ENCODE results near the gene GGT5.

The GGT5 gene

GRCh38 chr22:24233816-24234215 lies 11.1 kb downstream of the GGT5 start:
- in situ Hi-C loops (cut with MboI; ENCODE audit: low sequenced_read_pairs): no loop called here

DNA sequence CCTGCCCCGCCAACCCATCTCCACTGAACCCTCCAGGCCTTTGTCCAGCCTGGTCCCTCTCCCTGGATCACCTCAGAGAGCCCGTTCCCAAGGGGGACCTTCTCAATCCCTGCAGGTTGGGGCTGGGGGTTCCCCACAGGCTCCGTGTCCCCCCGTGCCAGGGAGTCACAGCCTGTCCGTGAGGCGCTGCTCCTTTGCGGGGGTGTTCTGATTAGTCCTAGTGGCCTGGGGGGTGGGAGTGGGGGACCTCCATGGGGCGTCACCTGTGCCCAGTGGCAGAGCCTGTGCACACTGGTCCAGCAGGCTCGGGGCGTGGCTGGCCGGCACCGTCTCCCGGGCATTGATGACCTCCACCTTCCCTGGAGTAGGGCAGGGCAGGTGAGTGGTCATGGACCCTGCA lies 11.6 kb downstream of the GGT5 start:
- in situ Hi-C loops (cut with MboI; ENCODE audit: low sequenced_read_pairs): no loop called here

DNA sequence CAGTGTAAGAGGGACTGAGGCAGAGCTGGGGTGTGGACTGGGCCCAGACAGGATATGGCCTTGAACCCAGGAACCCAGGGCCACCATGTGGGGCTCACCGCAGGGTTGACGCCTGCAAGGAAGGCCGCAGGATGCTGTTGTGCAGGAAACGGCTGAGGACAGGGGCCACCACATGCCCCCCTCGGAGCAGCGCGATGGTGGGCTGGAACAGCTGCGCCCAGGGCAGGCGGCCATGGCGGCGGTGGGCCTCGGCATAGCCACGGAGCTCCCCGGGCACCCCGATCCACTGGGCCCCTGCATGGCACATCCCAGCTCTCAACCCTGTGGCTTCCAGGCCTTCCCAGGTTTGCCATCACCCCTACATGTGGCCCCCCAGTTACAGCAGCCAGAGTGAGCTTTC lies 12.2 kb downstream of the GGT5 start:
- in situ Hi-C loops (cut with MboI; ENCODE audit: low sequenced_read_pairs): no loop called here

- in situ Hi-C loops (cut with MboI; ENCODE audit: low sequenced_read_pairs): no loop called here
These were observed 12.8 kb downstream of the GGT5 start for GRCh38 chr22:24232124-24232523.

GRCh38 chr22:24231706-24232105 lies 13.2 kb downstream of the GGT5 start:
- in situ Hi-C loops (cut with MboI; ENCODE audit: low sequenced_read_pairs): no loop called here

DNA sequence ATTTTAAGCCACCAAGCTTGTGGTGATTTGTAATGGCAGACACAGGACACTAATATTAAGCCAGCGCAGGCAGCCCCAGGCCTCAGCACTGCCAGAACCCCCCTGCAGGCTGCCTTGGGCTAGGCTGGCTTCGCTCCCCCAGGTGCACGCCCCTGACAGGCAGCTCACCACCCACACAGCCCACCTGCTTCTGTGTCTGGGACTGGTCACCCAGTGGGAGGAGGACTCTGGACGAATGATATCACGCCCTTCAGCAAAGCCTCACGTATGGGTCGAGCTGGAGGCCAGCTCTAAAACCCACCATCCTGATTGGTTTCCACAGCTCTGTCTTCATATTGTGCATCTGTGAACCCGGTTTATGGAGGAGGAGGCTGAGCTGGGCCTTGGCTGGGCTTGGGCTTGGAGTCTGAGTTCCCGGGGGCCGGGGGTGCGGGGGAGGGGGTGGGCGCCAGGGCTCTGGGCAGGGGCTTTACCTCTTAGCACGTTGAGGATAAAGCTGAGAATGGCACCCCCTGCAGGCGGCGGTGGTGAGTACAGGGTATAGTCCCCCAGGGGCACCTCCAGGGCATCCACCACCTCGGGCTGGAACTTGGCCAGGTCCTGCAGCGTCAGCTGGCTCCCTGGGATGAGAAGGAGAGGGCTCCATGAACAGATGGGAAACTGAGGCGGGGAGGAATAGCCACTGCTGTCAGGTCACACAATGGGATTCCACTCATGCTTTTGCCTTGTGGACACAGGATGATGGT lies 13.8 kb downstream of the GGT5 start:
- in situ Hi-C loops (cut with MboI; ENCODE audit: low sequenced_read_pairs): no loop called here

DNA sequence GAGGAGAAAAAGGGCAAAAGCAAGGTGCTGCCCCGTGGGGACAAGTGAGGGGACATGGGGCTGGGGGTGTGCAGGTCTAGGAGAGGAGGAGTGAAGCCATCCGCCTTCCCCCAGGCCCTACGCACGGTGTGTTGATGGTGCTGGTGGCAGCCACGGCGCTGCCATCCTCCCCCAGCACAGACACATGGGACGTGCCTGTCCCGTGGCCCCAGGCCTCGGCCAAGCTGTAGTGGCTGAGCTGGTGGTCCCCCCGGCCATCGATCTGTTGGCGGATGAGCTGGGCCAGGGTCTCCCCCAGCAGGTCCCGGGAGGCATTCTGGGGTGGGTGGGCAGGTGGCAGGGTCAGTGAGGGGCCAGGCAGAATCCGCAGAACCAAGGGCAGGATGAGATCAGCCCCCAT lies 18.9 kb downstream of the GGT5 start:
- in situ Hi-C loops (cut with MboI; ENCODE audit: low sequenced_read_pairs): no loop called here

GRCh38 chr22:24225044-24225601 lies 19.8 kb downstream of the GGT5 start:
- in situ Hi-C loops (cut with MboI; ENCODE audit: low sequenced_read_pairs): no loop called here

- in situ Hi-C loops (cut with MboI; ENCODE audit: low sequenced_read_pairs): loop anchor here (25.0 kb wide), 1 partner anchor 663 kb away; no protein-coding TSS in a partner anchor
These were observed 20.4 kb downstream of the GGT5 start for GRCh38 chr22:24224468-24224867.

DNA sequence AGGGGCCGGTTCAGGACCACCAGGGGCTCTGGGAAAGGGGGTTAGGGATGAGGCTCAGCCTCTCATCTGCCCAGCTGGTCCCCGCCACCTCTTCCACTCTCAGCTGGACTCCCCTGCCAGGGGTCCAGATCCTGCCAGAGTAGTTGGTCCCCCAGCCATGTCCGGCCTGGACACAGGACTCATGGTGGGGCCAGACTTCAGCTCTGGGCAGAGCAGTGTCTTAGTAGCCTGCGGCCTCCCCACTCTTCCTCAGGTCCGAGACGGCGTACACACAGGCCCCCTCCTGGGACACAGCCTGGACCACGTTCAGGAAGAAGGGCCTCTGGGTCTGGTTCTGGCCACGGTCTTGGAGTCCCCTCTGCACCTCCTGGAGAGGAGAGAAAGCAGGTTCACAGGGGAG lies 25.1 kb downstream of the GGT5 start:
- in situ Hi-C loops (cut with MboI; ENCODE audit: low sequenced_read_pairs): loop anchor here (25.0 kb wide), 1 partner anchor 668 kb away; no protein-coding TSS in a partner anchor

DNA sequence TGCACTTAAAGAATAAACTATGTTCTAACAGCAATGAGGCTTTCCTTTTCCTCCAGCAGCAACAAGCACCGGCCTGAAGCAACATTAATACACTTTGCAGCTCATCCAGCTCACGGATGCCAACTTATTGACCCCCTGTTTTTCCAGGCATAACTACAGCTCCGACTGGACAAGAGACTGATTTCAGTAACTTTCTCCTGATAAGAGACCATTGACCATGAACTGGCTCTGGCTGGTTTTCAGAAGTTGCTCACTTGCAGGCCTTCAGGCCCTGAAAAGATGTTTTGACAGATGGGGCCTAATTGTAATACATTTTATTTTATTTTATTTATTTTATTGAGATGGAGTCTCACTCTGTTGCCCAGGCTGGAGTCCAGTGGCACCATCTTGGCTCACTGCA lies 27.5 kb downstream of the GGT5 start:
- in situ Hi-C loops (cut with MboI; ENCODE audit: low sequenced_read_pairs): loop anchor here (25.0 kb wide), 1 partner anchor 670 kb away; no protein-coding TSS in a partner anchor

DNA sequence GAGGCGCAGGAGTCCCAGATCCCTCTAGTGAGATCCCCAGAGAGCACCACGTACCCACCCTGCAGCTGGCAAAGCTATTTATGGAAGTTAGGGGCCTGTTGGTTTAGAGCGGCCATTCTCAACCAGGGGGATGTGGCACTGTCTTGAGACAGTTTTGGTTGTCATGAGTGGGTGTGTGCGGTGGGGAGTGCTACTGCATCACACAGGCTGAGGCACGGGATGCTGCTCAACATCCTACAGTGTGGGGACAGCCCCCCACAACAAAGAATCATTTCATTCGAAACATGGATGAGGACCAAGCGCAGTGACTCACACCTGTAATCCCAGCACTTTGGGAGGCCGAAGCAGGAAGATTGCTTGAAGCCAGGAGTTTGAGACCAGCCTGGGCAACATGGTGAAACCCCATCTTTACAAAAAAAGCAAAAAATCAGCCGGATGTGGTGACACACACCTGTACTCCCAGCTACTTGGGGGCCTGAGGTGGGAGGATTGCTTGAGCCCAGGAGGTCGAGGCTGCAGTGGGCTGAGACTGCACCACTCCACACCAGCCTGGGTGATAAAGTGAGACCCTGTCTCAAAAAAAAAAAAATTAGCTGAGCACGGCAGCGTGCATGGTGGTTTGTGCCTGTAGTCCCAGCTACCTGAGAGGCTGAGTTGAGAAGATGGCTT lies 28.2 kb downstream of the GGT5 start:
- in situ Hi-C loops (cut with MboI; ENCODE audit: low sequenced_read_pairs): loop anchor here (25.0 kb wide), 1 partner anchor 671 kb away; no protein-coding TSS in a partner anchor

DNA sequence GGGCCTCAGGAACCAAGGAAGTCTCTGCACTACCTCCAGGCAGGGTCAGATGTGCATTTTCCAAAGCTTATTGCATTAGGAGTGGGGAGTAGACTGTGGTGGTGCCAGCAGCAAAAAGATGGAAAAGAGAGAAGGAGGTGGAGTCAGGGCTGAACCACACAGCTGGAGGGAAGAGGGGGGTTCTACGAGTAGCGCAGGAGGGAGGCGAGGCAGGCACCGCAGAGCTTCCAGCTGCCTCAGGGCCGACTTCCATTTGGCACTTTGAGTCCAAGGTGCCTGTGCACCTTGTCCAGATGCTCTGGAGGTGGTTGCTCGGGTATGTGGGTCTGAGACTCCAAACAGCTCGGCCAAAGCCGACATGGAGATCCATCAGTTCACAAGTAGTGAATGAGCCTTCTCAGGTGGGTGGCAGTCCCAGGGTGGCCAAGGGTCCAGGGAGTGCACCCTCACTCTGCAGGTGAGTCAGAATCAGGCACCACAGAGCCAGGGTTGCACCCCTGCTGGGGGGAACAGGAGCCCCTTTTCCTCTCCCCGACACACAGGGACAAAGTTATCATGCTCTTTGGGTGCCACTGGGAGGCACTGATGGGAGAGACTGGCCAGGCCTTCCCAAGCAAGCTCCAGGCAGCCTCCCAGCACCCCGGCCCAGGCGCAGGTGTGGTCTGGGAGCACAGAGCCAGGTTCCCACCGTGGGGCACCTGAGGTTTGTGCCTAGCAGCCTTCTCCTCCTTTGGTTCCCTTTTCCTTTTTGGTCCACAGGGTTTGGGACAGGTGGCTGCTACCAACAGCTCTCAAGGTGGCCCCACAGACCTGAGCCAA lies 30.2 kb downstream of the GGT5 start:
- in situ Hi-C loops (cut with MboI; ENCODE audit: low sequenced_read_pairs): loop anchor here (25.0 kb wide), 1 partner anchor 673 kb away; no protein-coding TSS in a partner anchor

GRCh38 chr22:24213111-24213510 lies 31.8 kb downstream of the GGT5 start:
- in situ Hi-C loops (cut with MboI; ENCODE audit: low sequenced_read_pairs): loop anchor here (25.0 kb wide), 1 partner anchor 674 kb away; no protein-coding TSS in a partner anchor

GRCh38 chr22:24211716-24212115 lies 33.2 kb downstream of the GGT5 start:
- in situ Hi-C loops (cut with MboI; ENCODE audit: low sequenced_read_pairs): loop anchor here (25.0 kb wide), 1 partner anchor 676 kb away; no protein-coding TSS in a partner anchor

DNA sequence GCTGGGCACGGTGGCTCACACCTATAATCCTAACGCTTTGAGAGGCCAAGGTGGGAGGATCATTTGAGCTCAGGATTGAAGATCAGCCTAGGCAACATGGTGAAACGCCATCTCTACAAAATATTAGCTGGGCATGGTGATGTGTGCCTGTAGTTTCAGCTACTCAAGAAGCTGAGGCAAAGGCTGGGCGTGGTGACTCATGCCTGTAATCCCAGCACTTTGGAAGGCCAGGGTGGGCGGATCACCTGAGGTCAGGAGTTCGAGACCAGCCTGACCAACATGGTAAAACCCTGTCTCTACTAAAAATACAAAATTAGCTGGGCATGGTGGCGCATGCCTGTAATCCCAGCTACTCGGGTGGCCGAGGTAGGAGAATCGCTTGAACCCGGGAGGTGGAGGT lies 34.5 kb downstream of the GGT5 start:
- in situ Hi-C loops (cut with MboI; ENCODE audit: low sequenced_read_pairs): loop anchor here (25.0 kb wide), 1 partner anchor 677 kb away; no protein-coding TSS in a partner anchor

DNA sequence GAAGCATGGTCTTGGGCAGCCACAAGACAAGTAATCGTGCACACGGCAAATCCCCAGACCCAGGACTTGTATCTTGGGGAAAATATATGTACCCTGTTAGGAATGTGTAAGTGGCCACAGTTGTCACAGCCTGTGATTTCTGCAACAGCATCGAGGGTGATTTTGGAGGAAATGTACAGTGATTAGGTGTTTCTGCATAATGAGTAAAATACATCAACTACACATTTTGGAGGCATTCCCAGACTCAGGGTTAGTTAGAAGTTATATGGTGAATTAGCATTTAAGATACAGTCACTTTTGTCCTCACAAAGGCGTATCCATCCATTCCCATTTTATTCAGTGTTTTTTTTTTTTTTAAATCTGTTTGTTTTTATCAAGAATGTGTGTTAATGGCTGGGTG lies 35.2 kb downstream of the GGT5 start:
- in situ Hi-C loops (cut with MboI; ENCODE audit: low sequenced_read_pairs): loop anchor here (25.0 kb wide), 1 partner anchor 678 kb away; no protein-coding TSS in a partner anchor

DNA sequence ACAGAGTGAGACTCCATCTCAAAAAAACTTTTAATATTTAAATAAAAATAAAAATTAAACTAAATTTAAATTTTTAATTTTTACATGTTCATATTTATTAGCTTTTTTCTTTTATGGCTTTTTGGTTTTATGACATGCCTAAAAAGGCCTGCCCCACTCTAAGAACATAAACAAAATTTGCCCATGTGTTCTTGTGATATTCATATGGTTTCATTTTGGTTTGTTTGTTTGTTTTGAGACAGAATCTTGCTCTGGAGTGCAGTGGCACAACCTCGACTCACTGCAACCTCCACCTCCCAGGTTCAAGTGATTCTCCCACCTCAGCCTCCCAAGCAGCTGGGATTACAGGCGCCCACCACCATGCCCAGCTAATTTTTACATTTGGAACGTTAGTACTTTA lies 35.9 kb downstream of the GGT5 start:
- in situ Hi-C loops (cut with MboI; ENCODE audit: low sequenced_read_pairs): loop anchor here (25.0 kb wide), 1 partner anchor 678 kb away; no protein-coding TSS in a partner anchor

GRCh38 chr22:24208012-24208749 lies 36.7 kb downstream of the GGT5 start:
- in situ Hi-C loops (cut with MboI; ENCODE audit: low sequenced_read_pairs): loop anchor here (25.0 kb wide), 1 partner anchor 679 kb away; no protein-coding TSS in a partner anchor

All from HL-60/S4 (cell line).